Gastrocnemius medialis (tissue), 4 donors: ENCODE results near the gene GALNTL6.

Source experiments
- CTCF ChIP-seq, 5 experiments: fragments of 450-650 bp in 3 of 5; fragments of 200-600 bp in 2 of 5; sonication (generic) in 2 of 5; IDR thresholded peaks in 4 of 5; conservative IDR thresholded peaks in 1 of 5; 1 replicate in 4 of 5; 2 replicates in 1 of 5; pipeline ENCODE4 v1.5.1; 2016 to 2019; ENCODE audit warnings: antibody characterized with exemption in 5 of 5, mild to moderate bottlenecking in 3 of 5, moderate library complexity in 3 of 5
- POLR2A ChIP-seq, 2 donors: fragments of 450-650 bp; IDR thresholded peaks; one replicate each; pipeline ENCODE4 v1.6.1; 2017; ENCODE audit warnings: antibody characterized with exemption in 2 of 2, mild to moderate bottlenecking in 2 of 2, moderate library complexity in 2 of 2

DNA sequence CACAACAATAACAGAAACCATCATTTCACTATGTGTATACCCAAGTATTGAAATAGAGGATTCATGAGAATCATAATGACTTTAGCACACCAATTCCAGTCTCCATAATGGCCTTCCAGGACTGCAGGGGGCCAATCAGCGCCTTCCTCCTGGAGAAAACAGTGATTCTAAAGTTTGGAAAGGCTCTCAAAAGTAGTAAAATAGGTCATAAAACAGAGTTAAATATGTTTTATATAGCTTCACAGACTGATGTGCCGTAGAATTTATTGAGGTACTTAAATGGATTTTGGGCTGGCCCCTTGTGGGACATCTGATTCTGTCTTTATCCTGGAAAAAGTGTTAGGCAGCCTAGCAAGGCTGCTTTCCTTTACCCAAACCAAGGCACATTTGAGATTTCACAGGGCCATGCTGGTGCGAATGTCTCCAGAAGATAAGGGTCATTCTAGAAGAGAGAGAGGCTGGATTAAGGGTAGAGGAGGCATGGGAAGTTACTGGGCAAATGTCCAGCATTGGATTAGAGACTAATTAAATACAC, 543.9 kb downstream of the GALNTL6 start:
- TF ChIP-seq CTCF (IDR thresholded peaks at IDR 0.05 in 4 of 5, conservative IDR thresholded peaks at IDR 0.05 in 1 of 5) (no peak), POLR2A (IDR thresholded peaks at IDR 0.05) (no peak)
